CD4-positive, alpha-beta memory T cell (primary cell): ENCODE results near the gene SCAPER. TPM values are rescaled to one million over a fixed set of nuclear protein-coding genes. Genes with fewer than 3 reads are reported as not detected.

Experiments
- CTCF ChIA-PET: fragments of 350-600 bp; sonication (Branson Sonifier 250); formaldehyde crosslinking; loops from one replicate; lab custom pipeline; 2021; ENCODE audit warnings: inconsistent platforms; ENCODE audit not compliant: partially characterized antibody; lab: Charles Lee
- POLR2A ChIA-PET: fragments of 350-600 bp; sonication (Branson Sonifier 250); formaldehyde crosslinking; loops from one replicate; lab custom pipeline; 2021; ENCODE audit not compliant: partially characterized antibody; lab: Charles Lee
- DNase-seq, 5 donors: peaks; one replicate each; pipeline versions ENCODE4 v3.0.0 to v3.0.0-alpha.2; 2020 to 2022; ENCODE audit warnings: mixed read lengths in 1 of 5
- H3K27ac ChIP-seq: one replicate; pipeline ENCODE4 v1.7.0; 2013; ENCODE audit warnings: low read depth, low read length
- H3K27me3 ChIP-seq: 2 replicates; pipeline ENCODE4 v1.7.0; 2013; ENCODE audit warnings: mild to moderate bottlenecking, low read length, moderate library complexity; ENCODE audit not compliant: insufficient read depth
- H3K36me3 ChIP-seq: 2 replicates; pipeline ENCODE4 v1.7.0; 2013; ENCODE audit warnings: mild to moderate bottlenecking, low read length, moderate library complexity; ENCODE audit not compliant: insufficient read depth
- H3K4me1 ChIP-seq: 2 replicates; pipeline ENCODE4 v1.7.0; 2013; ENCODE audit warnings: mild to moderate bottlenecking, low read length, moderate library complexity; ENCODE audit not compliant: insufficient read depth
- H3K4me3 ChIP-seq, 2 donors: one replicate each; pipeline ENCODE4 v1.7.0; 2013; ENCODE audit warnings: low read length in 2 of 2, mild to moderate bottlenecking in 1 of 2
- H3K9me3 ChIP-seq, 2 donors: one replicate each; pipeline ENCODE4 v1.7.0; 2013; ENCODE audit warnings: low read length in 2 of 2, control low read depth in 1 of 2; ENCODE audit not compliant: control insufficient read depth in 1 of 2
- H3K27ac Mint-ChIP-seq, 7 donors: one replicate each; pipeline ENCODE4 v1.8.0; 2020 to 2021; ENCODE audit warnings: mixed read lengths in 7 of 7, mild to moderate bottlenecking in 6 of 7, inconsistent platforms in 3 of 7, moderate library complexity in 3 of 7
- H3K27me3 Mint-ChIP-seq, 2 donors: one replicate each; pipeline ENCODE4 v1.8.0; 2020 to 2021; ENCODE audit warnings: mixed read lengths in 2 of 2
- H3K36me3 Mint-ChIP-seq, 2 donors: one replicate each; pipeline ENCODE4 v1.8.0; 2020 to 2021; ENCODE audit warnings: mixed read lengths in 2 of 2, inconsistent platforms in 1 of 2, mild to moderate bottlenecking in 1 of 2
- H3K4me1 Mint-ChIP-seq, 4 donors: one replicate each; pipeline ENCODE4 v1.8.0; 2020 to 2021; ENCODE audit warnings: mixed read lengths in 4 of 4, mild to moderate bottlenecking in 1 of 4
- H3K4me3 Mint-ChIP-seq, 8 donors: one replicate each; pipeline ENCODE4 v1.8.0; 2020 to 2021; ENCODE audit warnings: mixed read lengths in 8 of 8, mild to moderate bottlenecking in 7 of 8, moderate library complexity in 6 of 8, inconsistent platforms in 3 of 8
- H3K9me3 Mint-ChIP-seq, 8 donors: one replicate each; pipeline ENCODE4 v1.8.0; 2020 to 2021; ENCODE audit warnings: mixed read lengths in 8 of 8, mild to moderate bottlenecking in 5 of 8, inconsistent platforms in 3 of 8, moderate library complexity in 1 of 8
- intact Hi-C: fragments of 100-400 bp; cut with micrococcal nuclease; formaldehyde crosslinking; loops from one replicate; pipeline ENCODE4 v1.15.1; 2023
- polyA plus RNA-seq, 2 donors: library from polyadenylated mRNA; unstranded; fragments of 300-500 nt; fragmentation: Illumina TruSeq; gene quantifications; one replicate each; pipeline ENCODE4 v1.2.3, GENCODE V29; 2021
- total RNA-seq, 2 experiments: library from RNA; stranded (reverse); gene quantifications; one replicate each; pipeline ENCODE4 v1.2.3, GENCODE V29; 2021

SCAPER gene
- total and polyA plus RNA-seq, 4 experiments from 2014 or later, result 7.2 to 41.4 (median 34.3) TPM

DNA sequence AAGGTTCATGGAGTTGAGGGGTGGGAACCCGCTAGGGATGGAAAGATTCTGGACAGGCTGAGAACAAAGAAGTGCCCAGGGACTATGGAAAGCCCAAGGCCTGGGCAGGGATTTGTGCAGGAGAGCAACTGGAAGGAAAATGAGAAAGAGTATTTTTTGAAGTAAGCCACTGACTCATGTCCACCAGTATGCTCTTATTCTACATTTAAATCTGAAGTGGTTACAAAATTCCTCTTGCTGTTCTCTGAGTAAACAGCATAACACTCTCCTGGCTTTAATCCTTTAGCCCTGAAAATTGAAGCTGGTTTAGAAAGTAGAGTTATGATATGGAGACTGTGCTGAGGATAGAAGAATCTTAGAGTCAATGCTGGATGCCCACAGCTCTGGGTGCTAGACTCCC lies 403.4 kb downstream of the SCAPER start:
- Histone ChIP-seq H3K27ac (no peak overlapping the region), H3K9me3 (no peaks in the 10 kb centered on the region), H3K4me3 (no peak overlapping the region), H3K4me1 (no peaks in the 10 kb centered on the region), H3K36me3 (no peaks in the 10 kb centered on the region), H3K27me3 (no peaks in the 10 kb centered on the region)
- Mint-ChIP-seq H3K4me1 (peaks cover 0 to 3% (median 0%) of the 10 kb centered on the region in 4 donors), H3K9me3 (peaks cover 0 to 3% (median 0%) of the 10 kb centered on the region in 8 donors), H3K27ac (peak overlapping the region in 1 of 7 donors; percentile 17), H3K27me3 (no peaks in the 10 kb centered on the region), H3K4me3 (no peak overlapping the region), H3K36me3 (peaks cover 22 to 36% of the 10 kb centered on the region in 2 donors)
- ChIA-PET CTCF (no interaction called here), POLR2A (interaction anchor here (0.6 kb wide), 1 partner anchor 36 kb away, joined by 5 read pairs; no protein-coding TSS in a partner anchor)
- DNase-seq, result no peak
- intact Hi-C loops, result no loop called here

DNA sequence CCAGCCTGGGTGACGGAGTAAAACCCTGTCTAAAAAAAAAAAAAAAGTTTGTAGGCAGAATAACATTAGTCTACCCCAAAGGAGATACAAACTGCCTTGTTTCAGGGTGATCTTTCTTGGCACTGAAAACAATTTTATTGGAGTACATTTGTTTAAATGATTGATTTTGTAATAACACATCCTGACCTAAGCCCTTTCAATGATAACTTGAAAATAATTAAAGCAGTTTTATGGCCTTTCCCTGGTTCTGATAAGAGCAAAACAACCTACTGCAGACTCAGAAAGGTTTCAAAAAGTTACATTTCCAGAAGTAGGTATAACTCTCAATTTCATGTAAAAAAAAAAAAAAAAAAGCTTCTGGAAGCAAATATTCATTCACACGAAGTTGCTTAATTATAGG lies 404.1 kb downstream of the SCAPER start:
- H3K27me3 Mint-ChIP-seq, result no peaks in the 10 kb centered on the region
- H3K9me3 ChIP-seq, result no peaks in the 10 kb centered on the region
- POLR2A ChIA-PET, result interaction anchor here (0.6 kb wide), 1 partner anchor 36 kb away, joined by 5 read pairs; no protein-coding TSS in a partner anchor
- H3K36me3 ChIP-seq, result no peaks in the 10 kb centered on the region
- H3K4me3 Mint-ChIP-seq, result no peak overlapping the region
- no peak overlapping the region for H3K27ac Mint-ChIP-seq
- H3K4me1 Mint-ChIP-seq, result peaks cover 0 to 3% (median 0%) of the 10 kb centered on the region in 4 donors
- intact Hi-C loops, result no loop called here
- DNase-seq, result no peak
- no peaks in the 10 kb centered on the region for H3K27me3 ChIP-seq
- H3K27ac ChIP-seq, result no peak overlapping the region
- peaks cover 0 to 3% (median 0%) of the 10 kb centered on the region in 8 donors for H3K9me3 Mint-ChIP-seq
- no peak overlapping the region for H3K4me3 ChIP-seq
- CTCF ChIA-PET, result no interaction called here
- peaks cover 23 to 36% of the 10 kb centered on the region in 2 donors for H3K36me3 Mint-ChIP-seq
- no peaks in the 10 kb centered on the region for H3K4me1 ChIP-seq

DNA sequence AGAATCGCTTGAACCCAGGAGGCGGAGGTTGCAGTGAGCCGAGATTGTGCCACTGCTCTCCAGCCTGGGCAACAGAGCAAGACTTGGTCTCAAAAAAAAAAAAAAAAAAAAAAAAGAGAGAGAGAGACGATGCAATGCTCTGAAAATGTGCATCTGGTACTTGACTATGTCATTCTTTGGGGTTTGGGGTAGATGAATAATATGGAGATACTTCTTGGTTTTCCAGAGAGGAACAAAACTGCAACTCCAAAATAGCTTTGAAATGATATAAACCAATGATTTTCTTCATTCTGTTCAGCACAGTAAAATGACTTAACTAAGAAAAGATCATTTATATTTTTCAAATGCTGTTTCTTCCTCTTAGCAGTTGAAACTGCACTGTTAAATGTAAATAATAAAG lies 409.7 kb downstream of the SCAPER start:
- Histone ChIP-seq H3K4me1 (no peaks in the 10 kb centered on the region), H3K27me3 (no peaks in the 10 kb centered on the region), H3K4me3 (no peak overlapping the region), H3K36me3 (no peaks in the 10 kb centered on the region), H3K9me3 (no peaks in the 10 kb centered on the region), H3K27ac (no peak overlapping the region)
- Mint-ChIP-seq H3K4me3 (no peak overlapping the region), H3K9me3 (peaks cover 0 to 2% (median 0%) of the 10 kb centered on the region in 8 donors), H3K4me1 (peaks cover 0 to 3% (median 0%) of the 10 kb centered on the region in 4 donors), H3K27ac (no peak overlapping the region), H3K27me3 (no peaks in the 10 kb centered on the region), H3K36me3 (peaks cover 3 to 28% of the 10 kb centered on the region in 2 donors)
- intact Hi-C loops, result no loop called here
- no peak for DNase-seq
- ChIA-PET CTCF (interaction anchor here (0.6 kb wide), 1 partner anchor 1858 kb away, joined by 3 read pairs; no protein-coding TSS in a partner anchor), POLR2A (no interaction called here)

DNA sequence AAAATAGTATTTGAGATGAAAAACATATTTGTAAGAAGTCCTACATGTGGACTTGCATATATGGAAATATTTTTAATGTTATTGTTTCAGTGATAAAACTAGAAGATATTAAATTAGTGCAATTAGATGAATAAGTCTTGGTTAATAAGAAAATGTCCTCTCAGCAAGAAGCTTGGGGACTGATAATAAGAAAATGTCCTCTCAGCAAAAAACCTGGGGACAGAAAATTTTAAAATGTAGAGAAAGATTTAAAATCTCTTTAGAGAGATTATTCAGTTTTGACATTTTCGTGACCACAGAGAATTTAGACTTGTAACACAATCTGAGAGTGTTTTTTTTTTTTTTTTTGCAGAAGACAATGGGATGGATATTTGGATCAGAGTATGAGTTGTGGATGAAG lies 412.6 kb downstream of the SCAPER start:
- no peaks in the 10 kb centered on the region for H3K27me3 ChIP-seq
- no peaks in the 10 kb centered on the region for H3K27me3 Mint-ChIP-seq
- ChIA-PET CTCF (no interaction called here), POLR2A (no interaction called here)
- H3K4me3 ChIP-seq, result no peak overlapping the region
- no peak overlapping the region for H3K4me3 Mint-ChIP-seq
- no peak overlapping the region for H3K27ac Mint-ChIP-seq
- peaks cover 0 to 2% (median 0%) of the 10 kb centered on the region in 8 donors for H3K9me3 Mint-ChIP-seq
- no peaks in the 10 kb centered on the region for H3K36me3 ChIP-seq
- H3K4me1 ChIP-seq, result no peaks in the 10 kb centered on the region
- peaks cover 0 to 3% (median 0%) of the 10 kb centered on the region in 4 donors for H3K4me1 Mint-ChIP-seq
- DNase-seq, result no peak
- H3K27ac ChIP-seq, result no peak overlapping the region
- intact Hi-C loops, result no loop called here
- peaks cover 6 to 25% of the 10 kb centered on the region in 2 donors for H3K36me3 Mint-ChIP-seq
- H3K9me3 ChIP-seq, result no peaks in the 10 kb centered on the region

DNA sequence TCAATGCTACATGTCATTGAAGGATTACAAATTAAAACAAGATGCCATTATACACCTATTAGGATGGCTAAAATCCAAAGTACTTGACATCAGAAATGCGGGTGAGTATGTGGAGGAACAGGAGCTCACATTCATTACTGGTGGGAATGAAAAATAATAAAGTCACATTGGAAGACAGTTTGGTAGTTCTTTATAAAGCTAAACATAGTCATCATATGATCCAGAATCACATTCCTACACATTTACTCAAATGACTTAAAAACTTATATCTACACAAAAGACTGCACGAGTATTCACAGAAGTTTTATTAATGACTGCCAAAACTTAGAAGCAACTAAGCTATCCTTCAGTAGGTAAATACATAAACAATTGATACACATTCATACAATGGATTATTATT lies 421.4 kb downstream of the SCAPER start:
- no peak overlapping the region for H3K4me3 ChIP-seq
- intact Hi-C loops, result no loop called here
- DNase-seq, result no peak
- H3K4me1 Mint-ChIP-seq, result no peaks in the 10 kb centered on the region
- no peaks in the 10 kb centered on the region for H3K9me3 ChIP-seq
- CTCF ChIA-PET, result no interaction called here
- H3K36me3 Mint-ChIP-seq, result peaks cover 0 to 14% of the 10 kb centered on the region in 2 donors
- H3K27ac Mint-ChIP-seq, result no peak overlapping the region
- H3K27ac ChIP-seq, result no peak overlapping the region
- no peaks in the 10 kb centered on the region for H3K36me3 ChIP-seq
- no peaks in the 10 kb centered on the region for H3K4me1 ChIP-seq
- no peak overlapping the region for H3K4me3 Mint-ChIP-seq
- H3K27me3 Mint-ChIP-seq, result no peaks in the 10 kb centered on the region
- H3K27me3 ChIP-seq, result no peaks in the 10 kb centered on the region
- POLR2A ChIA-PET, result no interaction called here
- peaks cover 0 to 5% (median 0%) of the 10 kb centered on the region in 8 donors for H3K9me3 Mint-ChIP-seq

DNA sequence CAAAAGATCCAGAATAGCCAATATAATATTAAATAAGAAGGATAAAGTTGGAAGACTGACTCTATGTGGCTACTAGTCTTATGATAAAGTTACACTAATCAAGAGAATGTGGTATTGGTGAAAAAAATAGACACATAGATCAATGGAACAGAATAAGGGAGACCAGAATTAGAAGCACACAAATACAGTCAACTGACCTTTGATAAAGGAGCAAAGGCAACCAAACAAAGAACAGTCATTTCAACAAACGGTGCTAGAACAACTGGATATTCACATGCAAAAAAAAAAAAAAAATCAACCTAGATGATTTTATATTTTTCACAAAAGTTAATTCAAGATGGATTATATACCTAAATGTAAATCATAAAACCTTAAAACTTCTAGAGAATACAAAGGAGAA lies 422.1 kb downstream of the SCAPER start:
- Mint-ChIP-seq H3K27me3 (no peaks in the 10 kb centered on the region), H3K27ac (no peak overlapping the region), H3K4me3 (no peak overlapping the region), H3K4me1 (no peaks in the 10 kb centered on the region), H3K9me3 (peaks cover 0 to 5% (median 0%) of the 10 kb centered on the region in 8 donors), H3K36me3 (peaks cover 0 to 14% of the 10 kb centered on the region in 2 donors)
- Histone ChIP-seq H3K27ac (no peak overlapping the region), H3K36me3 (no peaks in the 10 kb centered on the region), H3K9me3 (no peaks in the 10 kb centered on the region), H3K4me1 (no peaks in the 10 kb centered on the region), H3K4me3 (no peak overlapping the region), H3K27me3 (no peaks in the 10 kb centered on the region)
- DNase-seq, result no peak
- ChIA-PET POLR2A (no interaction called here), CTCF (no interaction called here)
- intact Hi-C loops, result no loop called here

DNA sequence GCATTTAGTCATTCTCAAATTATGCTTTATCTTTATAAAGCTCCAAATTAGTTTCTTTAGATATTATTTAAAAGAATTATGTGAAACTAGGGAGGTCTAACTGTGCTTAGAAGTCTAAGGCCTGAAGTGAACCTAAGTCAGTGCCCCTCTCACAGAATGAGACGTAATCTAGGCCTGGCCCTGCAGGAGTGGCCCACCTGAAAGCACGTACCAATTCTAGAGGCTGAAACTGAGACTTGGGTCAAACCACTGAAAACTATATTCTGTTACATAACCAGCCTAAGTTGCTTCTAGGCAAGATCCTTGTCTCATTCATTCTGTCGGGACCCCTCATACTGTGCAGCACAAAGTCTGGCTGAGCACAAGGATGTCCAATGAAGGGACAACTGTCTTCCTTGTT lies 424.9 kb downstream of the SCAPER start:
- H3K9me3 Mint-ChIP-seq, result no peaks in the 10 kb centered on the region
- H3K27me3 Mint-ChIP-seq, result no peaks in the 10 kb centered on the region
- Histone ChIP-seq H3K9me3 (no peaks in the 10 kb centered on the region), H3K4me1 (no peaks in the 10 kb centered on the region), H3K4me3 (no peak overlapping the region), H3K27me3 (no peaks in the 10 kb centered on the region), H3K27ac (no peak overlapping the region), H3K36me3 (no peaks in the 10 kb centered on the region)
- intact Hi-C loops, result no loop called here
- no peak for DNase-seq
- H3K36me3 Mint-ChIP-seq, result peaks cover 0 to 12% of the 10 kb centered on the region in 2 donors
- H3K4me3 Mint-ChIP-seq, result no peak overlapping the region
- POLR2A ChIA-PET, result no interaction called here
- H3K27ac Mint-ChIP-seq, result no peak overlapping the region
- CTCF ChIA-PET, result no interaction called here
- no peaks in the 10 kb centered on the region for H3K4me1 Mint-ChIP-seq
